Left cardiac atrium (tissue), 4 donors: Measurements from ENCODE around the gene STEEP1. TPM values are rescaled to one million over a fixed set of nuclear protein-coding genes. Genes with fewer than 3 reads are reported as not detected.
"Not testable (repeated sequence)": the region's sequence is repeated elsewhere in the genome, so short reads cannot be mapped to it uniquely, and the experiment has no call there.

ENCODE experiments used
- ATAC-seq, 2 donors: fragments of 200-7000 bp; cut with Tn5 transposase; one replicate each; pipeline ENCODE4 v1.9.1; 2020; ENCODE audit warnings: mild to moderate bottlenecking in 2 of 2, moderate library complexity in 2 of 2
- DNase-seq: peaks from one replicate; pipeline ENCODE4 v3.0.0-alpha.2; 2020
- intact Hi-C, 2 donors: fragments of 100-400 bp; cut with DNase I; formaldehyde crosslinking; loops; one replicate each; pipeline versions ENCODE4 v1.14.1 to v1.15.1; 2022 to 2023
- total RNA-seq, 2 donors: library from RNA; stranded (reverse); fragmentation: NEBNext Ultra II Directional; extraction: Animal tissue kit (Norgen Biotek cat#: 25700); gene quantifications; one replicate each; pipeline ENCODE4 v1.2.1, GENCODE V29; 2021
- donor health status: DM: no; HTN: yes; CAD: no.
- donor health status: DM: no; HTN: yes; CAD: no; lungs with severe emphysema.
- donor health status: DM: yes; HTN: yes; CAD: no.
- donor health status: Dilated cardiomyopathy.

The STEEP1 gene
- total RNA-seq, 2 donors from 2014 or later, result 13.1 to 17.8 TPM

GRCh38 chrX:119549327-119550016 lies 15.7 kb downstream of the STEEP1 start:
- intact Hi-C loops, result no loop called here
- no peak for ATAC-seq
- no peak for DNase-seq

DNA sequence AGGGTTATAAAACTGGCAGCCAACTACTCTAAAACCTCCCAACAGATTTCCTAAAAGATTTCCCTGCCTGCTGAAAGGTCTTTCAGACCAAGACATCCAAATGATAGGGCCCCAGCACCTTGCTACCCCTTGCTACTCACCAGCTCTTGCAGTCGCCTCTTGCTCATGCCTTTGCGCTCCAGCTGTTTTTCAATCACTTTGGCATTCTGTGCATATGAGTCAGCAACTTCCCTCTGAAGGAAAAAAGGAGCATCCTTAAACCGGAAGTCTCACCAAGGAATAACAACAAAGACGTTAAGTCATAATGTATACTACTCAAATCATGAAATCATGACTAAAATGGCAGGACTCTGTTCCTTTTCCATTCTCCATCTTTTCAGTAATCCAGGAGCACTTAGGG lies 24.0 kb downstream of the STEEP1 start:
- intact Hi-C loops, result no loop called here

GRCh38 chrX:119539872-119540271 lies 25.3 kb downstream of the STEEP1 start:
- ATAC-seq (no peak), DNase-seq (no peak)
- intact Hi-C loops, result no loop called here

More for the DNA sequence above, 24.0 kb downstream of the STEEP1 start:
- ATAC-seq, result no peak
- no peak for DNase-seq

GRCh38 chrX:119537487-119537886 lies 27.7 kb downstream of the STEEP1 start:
- DNase-seq (no peak), ATAC-seq (no peak)
- intact Hi-C loops, result no loop called here

DNA sequence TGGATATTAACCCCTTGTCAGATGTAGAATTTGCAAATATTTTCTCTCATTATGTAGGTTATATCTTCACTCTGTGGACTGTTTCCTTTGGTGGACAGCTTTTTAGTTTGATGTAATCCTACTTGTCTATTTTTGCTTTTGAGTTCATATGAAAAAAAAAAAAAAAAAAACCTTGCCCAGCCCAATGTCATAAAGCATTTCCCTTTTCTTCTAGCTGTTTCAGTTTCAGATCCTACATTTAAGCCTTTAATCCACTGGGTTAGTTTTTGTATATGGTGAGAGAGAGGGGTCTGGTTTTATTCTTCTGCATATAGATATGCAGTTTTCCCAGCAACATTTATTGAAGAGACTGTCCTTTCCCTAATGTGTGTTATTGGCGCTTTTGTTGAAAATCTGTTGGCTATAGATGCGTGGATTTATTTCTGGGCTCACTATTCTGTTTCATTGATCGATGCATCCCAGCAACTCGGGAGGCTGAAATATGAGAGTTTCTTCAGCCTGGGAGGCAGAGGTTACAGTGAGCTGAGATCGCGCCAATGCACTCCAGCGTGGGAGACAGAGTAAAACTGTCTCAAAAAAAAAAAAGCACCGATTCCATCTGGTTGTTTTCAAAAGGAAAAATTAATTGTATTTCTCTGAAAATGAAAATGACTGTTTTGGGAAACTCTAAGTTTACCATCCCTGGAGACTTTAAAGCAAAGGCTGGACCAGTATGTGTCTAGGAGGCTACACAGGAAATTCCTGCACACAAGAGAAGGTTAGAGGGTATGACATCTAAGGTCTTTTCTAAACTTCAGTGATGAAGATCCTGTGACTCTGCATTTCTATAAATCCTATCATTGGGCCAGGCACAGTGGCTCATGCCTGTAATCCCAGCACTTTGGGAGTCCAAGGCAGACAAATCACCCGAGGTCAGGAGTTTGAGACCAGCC lies 35.6 kb downstream of the STEEP1 start:
- DNase-seq (no peak), ATAC-seq (peak in 1 of 2 donors; percentile 41)

GRCh38 chrX:119523664-119524184 lies 41.5 kb downstream of the STEEP1 start:
- ATAC-seq (no peak), DNase-seq (no peak)
- intact Hi-C loops, result no loop called here

More for the DNA sequence above, 35.6 kb downstream of the STEEP1 start:
- intact Hi-C loops, result no loop called here

- DNase-seq (no peak), ATAC-seq (no peak)
- intact Hi-C loops, result no loop called here
These were observed 44.0 kb downstream of the STEEP1 start for GRCh38 chrX:119521246-119521645.

GRCh38 chrX:119518371-119518770 lies 46.8 kb downstream of the STEEP1 start:
- intact Hi-C loops, result loop anchor here (10.0 kb wide), 2 partner anchors 86 to 216 kb away; partner anchors contain the start of gene NKRF (in 1 of the 2)
- DNase-seq (no peak), ATAC-seq (no peak)

- intact Hi-C loops, result loop anchor here (10.0 kb wide), 2 partner anchors 89 to 219 kb away; partner anchors contain the start of gene NKRF (in 1 of the 2)
- DNase-seq (no peak), ATAC-seq (peak; percentile 53 to 83)
These were observed 49.0 kb downstream of the STEEP1 start for GRCh38 chrX:119516157-119516702.

GRCh38 chrX:119512146-119512800 lies 52.9 kb downstream of the STEEP1 start:
- DNase-seq, result peak; percentile 39
- intact Hi-C loops, result loop anchor here (5.0 to 10.0 kb wide), 3 partner anchors 93 to 223 kb away; partner anchors contain the start of gene NKRF (in 1 of the 2)
- peak; percentile 93 to 98 for ATAC-seq

DNA sequence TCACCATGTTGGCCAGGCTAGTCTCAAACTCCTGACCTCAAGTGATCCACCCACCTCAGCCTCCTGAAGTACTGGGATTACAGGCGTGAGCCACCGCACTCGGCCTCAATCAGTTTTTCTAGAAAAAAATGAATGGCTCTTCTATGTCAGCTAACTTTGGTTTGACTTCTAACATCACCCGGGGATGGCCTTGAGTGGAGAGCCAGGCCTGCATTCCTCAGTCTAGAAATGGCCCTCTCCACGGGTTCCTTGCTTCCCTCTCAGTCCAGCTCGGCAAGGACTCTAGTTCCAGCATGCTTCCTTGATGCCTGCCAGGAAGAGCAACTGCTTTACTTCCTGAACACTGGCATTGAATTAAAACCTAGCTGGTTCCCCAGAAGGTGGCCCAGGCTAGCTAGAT lies 58.0 kb downstream of the STEEP1 start:
- no peak for ATAC-seq
- intact Hi-C loops, result no loop called here
- DNase-seq, result no peak

DNA sequence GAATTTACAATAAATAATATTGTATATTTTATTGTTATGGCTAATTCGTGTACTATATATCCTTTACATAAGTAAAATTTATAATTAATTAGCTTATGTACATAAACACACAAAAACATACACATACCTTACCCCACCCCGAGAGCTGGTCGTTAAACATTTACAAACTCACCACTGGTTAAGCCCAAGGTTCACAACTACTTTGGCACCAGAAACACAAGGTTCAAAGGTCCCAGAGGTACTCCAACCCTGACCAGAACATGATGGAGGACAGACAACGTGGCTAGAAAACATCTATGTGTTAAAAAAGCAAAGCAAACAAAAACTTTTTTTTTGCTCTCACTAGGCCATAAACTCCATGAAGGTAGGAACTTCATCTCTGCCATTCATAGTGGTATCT lies 59.3 kb downstream of the STEEP1 start:
- DNase-seq, result no peak
- intact Hi-C loops, result no loop called here
- ATAC-seq, result no peak

- intact Hi-C loops, ATAC-seq, DNase-seq: not testable (repeated sequence)
These were observed 60.1 kb downstream of the STEEP1 start for GRCh38 chrX:119505145-119505544.

GRCh38 chrX:119503484-119503861 lies 61.7 kb downstream of the STEEP1 start:
- ATAC-seq (peak; percentile 41 to 78), DNase-seq (no peak)
- intact Hi-C loops, result no loop called here

DNA sequence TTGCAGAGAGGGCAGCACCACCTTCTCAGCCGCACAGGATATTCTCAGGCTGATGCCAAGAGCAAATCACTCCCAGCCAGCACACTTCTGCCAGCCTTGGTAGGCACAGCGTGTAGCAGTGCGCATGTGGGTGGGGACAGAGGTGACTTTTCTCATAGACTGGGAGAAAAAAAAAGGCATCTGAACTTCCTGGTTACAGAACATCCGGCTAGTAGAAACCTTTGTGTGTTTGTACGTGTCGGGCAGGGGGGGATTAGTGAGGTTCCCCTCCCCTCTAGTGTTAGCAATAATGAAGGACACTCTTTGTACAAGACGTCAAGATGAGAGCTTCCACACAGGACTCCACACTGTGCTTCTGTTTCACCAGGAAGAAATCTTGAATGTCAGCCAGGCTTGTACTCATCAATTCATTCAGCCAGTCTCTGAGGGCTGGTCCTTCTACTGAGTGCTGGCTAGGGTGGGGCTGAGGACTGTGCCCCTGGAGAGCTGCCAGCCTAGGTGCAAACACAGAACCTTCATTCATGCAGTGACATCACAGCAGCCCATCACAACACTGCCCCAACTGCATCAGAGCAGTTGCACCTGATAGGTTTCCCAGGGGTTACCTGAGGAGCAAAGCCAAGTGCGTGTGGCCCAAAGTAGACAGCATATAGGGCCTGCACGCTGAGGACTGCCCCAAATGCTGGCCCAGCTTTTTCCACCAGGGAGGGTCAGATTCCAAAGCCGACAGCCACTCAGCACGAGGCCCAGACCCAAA lies 62.3 kb downstream of the STEEP1 start:
- DNase-seq, result no peak
- ATAC-seq, result peak in 1 of 2 donors; percentile 41
- intact Hi-C loops, result no loop called here

DNA sequence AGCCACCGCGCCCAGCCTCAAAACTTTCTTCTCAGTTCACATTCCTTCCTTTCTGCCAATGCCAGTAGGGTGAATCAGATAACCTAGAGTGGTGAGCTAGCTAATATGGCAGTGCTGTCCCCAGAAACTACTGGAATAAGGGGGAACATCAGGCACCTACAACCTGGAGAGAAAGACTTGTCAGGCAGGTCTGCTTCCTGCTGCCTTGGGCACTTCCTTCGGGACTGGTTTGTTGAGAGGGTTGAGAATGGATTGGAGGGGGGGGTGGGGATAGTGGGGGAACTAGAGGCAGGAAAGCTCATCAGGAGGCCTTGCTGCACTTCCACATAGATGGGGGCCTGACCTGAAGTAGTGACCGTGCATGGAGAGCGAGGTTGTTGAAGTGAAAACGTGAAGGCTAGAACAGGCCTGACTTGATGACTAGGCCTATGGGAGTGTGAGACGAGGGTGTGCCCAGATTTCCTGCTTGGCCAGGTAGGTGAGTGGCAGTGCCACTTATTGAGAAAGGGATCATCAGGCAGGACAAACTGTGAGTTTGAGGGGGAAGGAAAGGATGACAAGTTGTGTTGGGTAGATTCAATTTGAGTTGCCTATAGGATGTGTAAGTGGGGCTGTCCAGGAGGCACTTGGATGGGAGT lies 63.6 kb downstream of the STEEP1 start:
- intact Hi-C loops, result no loop called here
- ATAC-seq, result no peak
- DNase-seq, result no peak

- intact Hi-C loops, result no loop called here
- DNase-seq (no peak), ATAC-seq (no peak)
These were observed 65.0 kb downstream of the STEEP1 start for GRCh38 chrX:119500061-119500800.
